ENCODE data around the gene SLC1A7. TPM values are rescaled to one million over a fixed set of nuclear protein-coding genes. Genes with fewer than 3 reads are reported as not detected.

The SLC1A7 gene
- total and polyA plus RNA-seq, 2 of the 13 experiments (the other 11 are each of a cell fraction or from before 2014, with no cell fraction given) = 0.04 to 2.0 TPM

GRCh38 chr1:53090227-53091147, 52.0 kb downstream of the SLC1A7 start (continued):
- no peak for TF ChIP-seq ZNF770 (CRISPR knock-in tag; IDR thresholded peaks at IDR 0.05)
- TF ChIP-seq ZNF274 (CRISPR knock-in tag; IDR thresholded peaks at IDR 0.05) = 0 out of 2 replicates have a peak, but pooled peaks have one; percentile 14
- no peak for TF ChIP-seq ZNF282 (IDR thresholded peaks at IDR 0.05; ENCODE audit: partially characterized antibody)
- TF ChIP-seq ZBTB26 (CRISPR knock-in tag; IDR thresholded peaks at IDR 0.05; ENCODE audit: borderline replicate concordance) = no peak
- TF ChIP-seq CBFB (CRISPR knock-in tag; IDR thresholded peaks at IDR 0.05) = no peak
- no peak for TF ChIP-seq PATZ1 (CRISPR knock-in tag; IDR thresholded peaks at IDR 0.05)
- no peak for TF ChIP-seq POGZ (CRISPR knock-in tag; IDR thresholded peaks at IDR 0.05)
- TF ChIP-seq ATF6 (CRISPR knock-in tag; conservative IDR thresholded peaks at IDR 0.05) = no peak
- TF ChIP-seq ZNF691 (CRISPR knock-in tag; IDR thresholded peaks at IDR 0.05; ENCODE audit: borderline replicate concordance, low read depth) = 0 out of 2 replicates have a peak, but pooled peaks have one; percentile 20
- no peak for TF ChIP-seq RNF2 (conservative IDR thresholded peaks at IDR 0.05; ENCODE audit: low read depth)
- no peak for TF ChIP-seq REXO4 (CRISPR knock-in tag; IDR thresholded peaks at IDR 0.05; ENCODE audit: borderline replicate concordance)
- no peak for TF ChIP-seq HIVEP1 (CRISPR knock-in tag; IDR thresholded peaks at IDR 0.05)

Data from HepG2 (cell line).